Common myeloid progenitor, CD34-positive (primary cell): ENCODE measurements around the gene CELF2.
A peak's percentile ranks its signal among the peaks of the same experiment; 100 is the strongest.

ENCODE experiments used
- CTCF ChIA-PET: fragments of 350-600 bp; sonication (Branson Sonifier 250); formaldehyde crosslinking; loops from one replicate; lab custom pipeline; 2021; ENCODE audit warnings: antibody characterized with exemption; lab: Charles Lee
- POLR2A ChIA-PET: fragments of 350-600 bp; sonication (Branson Sonifier 250); formaldehyde crosslinking; loops from one replicate; lab custom pipeline; 2021; ENCODE audit warnings: antibody characterized with exemption; lab: Charles Lee
- DNase-seq, 3 donors: peaks; one replicate each; pipeline versions ENCODE4 v3.0.0 to v3.0.0-alpha.2; 2013
- H3K27ac ChIP-seq, 2 experiments: 1 replicate in 1 of 2; 2 replicates in 1 of 2; pipeline ENCODE4 v1.7.0; 2013; ENCODE audit warnings: inconsistent platforms in 2 of 2, low read length in 2 of 2, mild to moderate bottlenecking in 2 of 2, low read depth in 1 of 2, moderate library complexity in 1 of 2; ENCODE audit not compliant: severe bottlenecking in 2 of 2, insufficient read depth in 1 of 2, poor library complexity in 1 of 2
- H3K27me3 ChIP-seq, 5 experiments: replicated peaks in 2 of 5; 1 replicate in 3 of 5; 2 replicates in 2 of 5; pipeline versions ENCODE4 v1.6.1 to v1.7.0; 2013; ENCODE audit warnings: low read length in 4 of 5, mild to moderate bottlenecking in 2 of 5, moderate library complexity in 2 of 5, inconsistent platforms in 1 of 5; ENCODE audit not compliant: insufficient read depth in 5 of 5, control insufficient read depth in 4 of 5
- H3K36me3 ChIP-seq, 4 experiments: 1 replicate in 2 of 4; 2 replicates in 2 of 4; pipeline versions ENCODE4 v1.6.1 to v1.7.0; 2013; ENCODE audit warnings: low read length in 3 of 4, control low read depth in 1 of 4, mild to moderate bottlenecking in 1 of 4; ENCODE audit not compliant: control insufficient read depth in 4 of 4, insufficient read depth in 4 of 4
- H3K4me1 ChIP-seq, 4 experiments: 1 replicate in 3 of 4; 2 replicates in 1 of 4; pipeline versions ENCODE4 v1.6.1 to v1.7.1; 2013; ENCODE audit warnings: low read length in 3 of 4, mild to moderate bottlenecking in 3 of 4, control low read depth in 1 of 4, inconsistent platforms in 1 of 4, moderate library complexity in 1 of 4; ENCODE audit not compliant: control insufficient read depth in 4 of 4, insufficient read depth in 4 of 4; ENCODE audit errors: control extremely low read depth in 1 of 4
- H3K4me3 ChIP-seq, 7 experiments: 1 replicate in 4 of 7; 2 replicates in 3 of 7; pipeline versions ENCODE4 v1.5.1 to v1.7.0; 2013; ENCODE audit warnings: mild to moderate bottlenecking in 7 of 7, low read length in 6 of 7, moderate library complexity in 6 of 7, inconsistent platforms in 2 of 7, low read depth in 2 of 7, control low read depth in 1 of 7; ENCODE audit not compliant: insufficient read depth in 4 of 7, control insufficient read depth in 1 of 7; ENCODE audit errors: extremely low read depth in 1 of 7
- H3K9me3 ChIP-seq, 5 experiments: 1 replicate in 4 of 5; 2 replicates in 1 of 5; pipeline versions ENCODE4 v1.6.1 to v1.7.1; 2013; ENCODE audit warnings: low read length in 4 of 5, mild to moderate bottlenecking in 2 of 5, inconsistent platforms in 1 of 5, low read depth in 1 of 5, moderate library complexity in 1 of 5; ENCODE audit not compliant: control insufficient read depth in 4 of 5, insufficient read depth in 2 of 5; ENCODE audit errors: control extremely low read depth in 1 of 5
- WGBS: methylation state at CpG from one replicate; pipeline ENCODE4 v1.1.5; 2013; ENCODE audit not compliant: insufficient coverage; 5-methylcytosine and 5-hydroxymethylcytosine counted together

Gene CELF2

DNA sequence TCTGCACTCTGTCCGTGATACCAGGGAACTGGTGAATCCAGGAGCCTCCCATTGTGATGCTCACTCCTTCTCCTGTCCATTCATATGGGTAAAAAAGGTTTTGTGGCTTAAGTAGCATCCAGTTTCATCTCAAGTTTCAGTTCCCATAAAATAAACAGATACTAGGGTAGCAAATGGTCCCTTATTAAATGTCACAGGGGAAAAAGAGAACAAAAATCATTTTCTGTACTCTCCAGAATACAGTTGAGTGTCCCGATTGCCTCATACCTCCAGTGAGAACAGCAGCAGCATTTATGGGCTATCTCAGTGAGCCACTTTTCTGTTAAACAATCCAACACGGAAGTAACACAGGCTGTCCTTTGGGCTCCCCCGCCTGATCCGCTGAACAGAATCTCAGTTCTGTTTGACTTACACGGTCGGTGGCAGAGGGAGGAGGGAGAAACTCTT lies 179.6 kb downstream of the CELF2 start:
- peaks cover 2 to 36% (median 23%) of the 10 kb centered on the region in 4 experiments for H3K4me1 ChIP-seq
- H3K9me3 ChIP-seq, result peaks cover 0 to 6% (median 0%) of the 10 kb centered on the region in 5 experiments
- 57% methylated on average over 3 of the region's 7 CpGs for WGBS
- peak overlapping the region in 1 of 2 experiments; percentile 36 for H3K27ac ChIP-seq
- CTCF ChIA-PET, result interaction anchor here (1.4 kb wide), 1 partner anchor 16 kb away, joined by 3 read pairs; no protein-coding TSS in a partner anchor
- H3K36me3 ChIP-seq, result peaks cover 15 to 90% (median 74%) of the 10 kb centered on the region in 4 experiments
- no peak for DNase-seq
- POLR2A ChIA-PET, result interaction anchor here (0.5 kb wide), 1 partner anchor 31 kb away, joined by 4 read pairs; no protein-coding TSS in a partner anchor
- no peaks in the 10 kb centered on the region for H3K27me3 ChIP-seq
- H3K4me3 ChIP-seq, result no peak overlapping the region

- ChIA-PET CTCF (interaction anchor here (0.8 to 1.6 kb wide), 3 partner anchors 15 to 39 kb away, joined by 3 to 4 read pairs (median 3); no protein-coding TSS in a partner anchor), POLR2A (interaction anchor here (0.5 kb wide), 1 partner anchor 30 kb away, joined by 4 read pairs; no protein-coding TSS in a partner anchor)
- H3K36me3 ChIP-seq, result peaks cover 15 to 89% (median 71%) of the 10 kb centered on the region in 4 experiments
- no peaks in the 10 kb centered on the region for H3K27me3 ChIP-seq
- no peak overlapping the region for H3K4me3 ChIP-seq
- peaks cover 0 to 6% (median 0%) of the 10 kb centered on the region in 5 experiments for H3K9me3 ChIP-seq
- peak in 2 of 3 donors; percentile 69 to 76 for DNase-seq
- H3K27ac ChIP-seq, result no peak overlapping the region
- WGBS, result 27% methylated on average over 3 of the region's 3 CpGs
- H3K4me1 ChIP-seq, result peaks cover 2 to 36% (median 20%) of the 10 kb centered on the region in 4 experiments
Measured at GRCh38 chr10:11197878-11198277, 180.2 kb downstream of the CELF2 start.

- ChIA-PET POLR2A (interaction anchor here (0.7 kb wide), 1 partner anchor 37 kb away, joined by 3 read pairs; no protein-coding TSS in a partner anchor), CTCF (interaction anchor here (0.8 to 1.5 kb wide), 7 partner anchors 9 to 89 kb away, joined by 3 to 5 read pairs (median 3); no protein-coding TSS in a partner anchor)
- peaks cover 28 to 97% (median 71%) of the 10 kb centered on the region in 4 experiments for H3K36me3 ChIP-seq
- peak overlapping the region in 1 of 2 experiments; percentile 7 for H3K27ac ChIP-seq
- H3K4me3 ChIP-seq, result no peak overlapping the region
- WGBS, result no CpG with 5 or more reads among the region's 5 CpGs
- H3K27me3 ChIP-seq, result no peaks in the 10 kb centered on the region
- H3K4me1 ChIP-seq, result peaks cover 2 to 38% (median 10%) of the 10 kb centered on the region in 4 experiments
- DNase-seq, result no peak
- H3K9me3 ChIP-seq, result peaks cover 0 to 6% (median 0%) of the 10 kb centered on the region in 5 experiments
Measured at GRCh38 chr10:11201911-11202310, 184.2 kb downstream of the CELF2 start.

GRCh38 chr10:11204351-11204942 lies 186.8 kb downstream of the CELF2 start:
- CTCF ChIA-PET, result interaction anchor here (1.4 kb wide), 1 partner anchor 32 kb away, joined by 3 read pairs; no protein-coding TSS in a partner anchor
- Histone ChIP-seq H3K4me1 (peaks cover 4 to 43% (median 22%) of the 10 kb centered on the region in 4 experiments), H3K4me3 (no peak overlapping the region), H3K27ac (peak overlapping the region in 1 of 2 experiments; percentile 53), H3K36me3 (peaks cover 27 to 96% (median 65%) of the 10 kb centered on the region in 4 experiments), H3K9me3 (peaks cover 0 to 6% (median 0%) of the 10 kb centered on the region in 5 experiments), H3K27me3 (no peaks in the 10 kb centered on the region)
- no peak for DNase-seq
- POLR2A ChIA-PET, result no interaction called here
- WGBS, result 89% methylated on average over 19 of the region's 19 CpGs

DNA sequence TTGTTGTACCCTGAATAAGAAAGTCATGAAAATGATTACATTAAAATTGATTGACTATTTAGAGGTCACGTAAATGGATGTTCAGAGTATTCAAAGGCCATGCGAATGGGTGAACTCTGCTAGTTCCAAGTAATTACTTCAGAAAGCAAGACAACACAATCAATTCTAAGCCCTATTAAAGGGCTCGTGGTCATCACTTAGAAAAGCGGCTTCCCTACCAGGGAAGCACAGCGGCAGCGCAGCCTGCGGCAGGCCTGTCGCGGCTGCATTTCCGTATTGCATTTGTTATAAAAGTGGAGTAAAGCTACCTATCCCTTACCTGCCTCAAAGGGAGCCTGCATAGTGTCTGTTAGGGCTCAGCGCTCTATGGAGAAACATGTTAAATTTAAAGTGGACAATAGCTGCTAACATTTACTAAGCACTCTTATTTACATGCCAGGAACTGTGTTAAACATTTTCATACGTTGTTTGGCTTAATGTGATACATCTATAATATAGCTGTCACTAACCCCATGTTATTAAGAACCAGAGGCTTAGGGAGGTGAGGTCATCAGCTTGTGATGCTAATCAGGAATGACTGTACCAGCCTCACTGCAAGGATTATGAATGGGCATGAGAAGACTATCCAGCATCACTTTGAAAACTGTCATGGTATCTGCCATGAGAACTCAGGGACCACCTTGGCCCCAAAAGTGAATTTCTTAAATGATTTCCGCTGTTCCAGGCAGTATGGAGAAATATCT lies 187.5 kb downstream of the CELF2 start:
- H3K27me3 ChIP-seq, result no peaks in the 10 kb centered on the region
- ChIA-PET CTCF (interaction anchor here (1.1 to 1.4 kb wide), 3 partner anchors 30 to 95 kb away, joined by 3 read pairs; no protein-coding TSS in a partner anchor), POLR2A (no interaction called here)
- no peak overlapping the region for H3K4me3 ChIP-seq
- WGBS, result 95% methylated on average over 11 of the region's 13 CpGs
- peaks cover 11 to 50% (median 29%) of the 10 kb centered on the region in 4 experiments for H3K4me1 ChIP-seq
- DNase-seq, result no peak
- H3K9me3 ChIP-seq, result peaks cover 0 to 6% (median 0%) of the 10 kb centered on the region in 5 experiments
- peaks cover 26 to 95% (median 59%) of the 10 kb centered on the region in 4 experiments for H3K36me3 ChIP-seq
- peak overlapping the region in 1 of 2 experiments; percentile 53 for H3K27ac ChIP-seq

GRCh38 chr10:11206676-11207559 lies 189.2 kb downstream of the CELF2 start:
- no peak for DNase-seq
- no peaks in the 10 kb centered on the region for H3K9me3 ChIP-seq
- H3K27ac ChIP-seq, result peak overlapping the region in 1 of 2 experiments; percentile 75
- ChIA-PET POLR2A (no interaction called here), CTCF (interaction anchor here (1.0 to 1.8 kb wide), 5 partner anchors 9 to 74 kb away, joined by 3 to 5 read pairs (median 5); no protein-coding TSS in a partner anchor)
- WGBS, result 77% methylated on average over 7 of the region's 14 CpGs
- H3K27me3 ChIP-seq, result no peaks in the 10 kb centered on the region
- peaks cover 27 to 62% (median 45%) of the 10 kb centered on the region in 4 experiments for H3K4me1 ChIP-seq
- H3K36me3 ChIP-seq, result peaks cover 16 to 84% (median 42%) of the 10 kb centered on the region in 4 experiments
- H3K4me3 ChIP-seq, result no peak overlapping the region
